SIG-M5 (cell line): Measurements from ENCODE around the gene SLC7A14.

Experiments
- DNase-seq: peaks from one replicate; lab custom pipeline; 2025; lab: John Stamatoyannopoulos, UW

SLC7A14 gene

GRCh38 chr3:170425491-170426239 is 160.2 kb downstream of the SLC7A14 start:
- no peak for DNase-seq

GRCh38 chr3:170424879-170425278 is 161.0 kb downstream of the SLC7A14 start:
- DNase-seq = no peak

DNA sequence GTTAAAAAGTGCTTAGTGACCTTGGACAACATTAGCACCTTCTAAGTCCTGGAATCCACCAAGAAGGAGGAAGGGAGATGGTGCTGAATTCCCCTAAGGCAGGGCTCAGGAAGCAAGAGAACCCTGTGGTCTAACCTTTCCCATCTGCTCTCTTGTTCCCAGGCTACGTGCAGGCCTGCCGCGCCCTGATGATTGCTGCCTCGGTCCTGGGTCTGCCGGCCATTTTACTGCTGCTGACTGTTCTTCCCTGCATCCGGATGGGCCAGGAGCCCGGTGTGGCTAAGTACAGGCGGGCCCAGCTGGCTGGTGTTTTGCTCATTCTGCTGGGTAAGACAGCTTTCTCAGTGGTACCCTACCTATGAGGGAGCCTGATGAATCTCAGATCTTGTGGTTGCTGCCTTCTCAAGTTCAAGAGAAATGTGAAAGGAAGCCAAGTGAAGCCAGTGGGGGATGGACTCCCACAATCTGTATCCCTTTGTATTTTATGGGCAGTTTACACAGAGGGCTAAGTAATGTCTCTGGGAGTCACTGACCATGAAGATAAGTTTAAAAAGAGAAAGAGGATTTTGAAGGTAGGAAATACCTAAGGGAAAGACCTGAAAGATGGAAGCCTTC is 162.8 kb downstream of the SLC7A14 start:
- no peak for DNase-seq

DNA sequence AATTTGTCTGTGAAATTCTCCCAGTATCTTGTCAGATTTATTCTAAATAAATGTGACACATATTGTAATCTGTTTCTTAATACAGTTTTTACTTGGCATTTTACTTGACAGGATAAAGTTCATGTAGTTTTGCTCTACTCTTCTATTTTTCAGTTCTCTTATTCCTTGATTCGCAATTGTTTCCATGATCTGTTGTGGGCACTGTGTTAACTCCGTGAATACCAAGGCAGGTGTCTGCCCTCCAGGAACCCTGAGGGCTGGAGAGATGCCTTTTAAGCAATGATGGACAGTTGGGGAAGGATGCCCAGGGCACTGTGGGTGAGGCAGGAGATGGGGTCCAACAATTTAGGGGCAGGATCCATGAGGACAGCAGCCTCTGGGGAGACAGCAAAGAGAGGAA is 164.1 kb downstream of the SLC7A14 start:
- no peak for DNase-seq

DNA sequence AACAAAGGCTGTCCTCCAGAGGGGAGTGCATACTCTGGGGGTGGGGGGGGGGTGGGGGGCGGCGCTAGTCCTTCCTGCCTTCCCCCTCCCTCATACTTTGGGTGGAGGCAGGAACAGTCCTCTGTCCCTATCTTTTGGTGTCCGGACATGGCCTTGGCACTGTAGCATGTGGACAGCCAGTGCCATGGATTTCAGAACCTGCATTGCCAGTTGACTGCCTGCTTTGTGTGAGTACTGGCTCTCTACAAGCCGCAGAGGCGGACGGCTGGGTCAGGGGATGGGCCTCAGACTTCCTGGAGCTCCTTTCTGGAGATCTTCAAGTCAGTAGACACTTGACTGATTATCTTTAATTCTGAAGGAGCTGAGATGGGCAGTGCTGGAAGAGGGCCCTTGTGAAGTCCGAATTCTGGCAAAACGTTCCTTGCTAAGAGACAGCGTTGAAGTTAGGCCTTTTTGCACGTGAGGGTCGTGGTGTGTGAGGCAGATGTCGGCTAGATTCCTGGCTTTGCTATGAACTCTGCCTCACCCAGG is 164.7 kb downstream of the SLC7A14 start:
- DNase-seq = no peak

GRCh38 chr3:170420307-170420821 is 165.5 kb downstream of the SLC7A14 start:
- no peak for DNase-seq

GRCh38 chr3:170419557-170420087 is 166.3 kb downstream of the SLC7A14 start:
- DNase-seq = no peak

DNA sequence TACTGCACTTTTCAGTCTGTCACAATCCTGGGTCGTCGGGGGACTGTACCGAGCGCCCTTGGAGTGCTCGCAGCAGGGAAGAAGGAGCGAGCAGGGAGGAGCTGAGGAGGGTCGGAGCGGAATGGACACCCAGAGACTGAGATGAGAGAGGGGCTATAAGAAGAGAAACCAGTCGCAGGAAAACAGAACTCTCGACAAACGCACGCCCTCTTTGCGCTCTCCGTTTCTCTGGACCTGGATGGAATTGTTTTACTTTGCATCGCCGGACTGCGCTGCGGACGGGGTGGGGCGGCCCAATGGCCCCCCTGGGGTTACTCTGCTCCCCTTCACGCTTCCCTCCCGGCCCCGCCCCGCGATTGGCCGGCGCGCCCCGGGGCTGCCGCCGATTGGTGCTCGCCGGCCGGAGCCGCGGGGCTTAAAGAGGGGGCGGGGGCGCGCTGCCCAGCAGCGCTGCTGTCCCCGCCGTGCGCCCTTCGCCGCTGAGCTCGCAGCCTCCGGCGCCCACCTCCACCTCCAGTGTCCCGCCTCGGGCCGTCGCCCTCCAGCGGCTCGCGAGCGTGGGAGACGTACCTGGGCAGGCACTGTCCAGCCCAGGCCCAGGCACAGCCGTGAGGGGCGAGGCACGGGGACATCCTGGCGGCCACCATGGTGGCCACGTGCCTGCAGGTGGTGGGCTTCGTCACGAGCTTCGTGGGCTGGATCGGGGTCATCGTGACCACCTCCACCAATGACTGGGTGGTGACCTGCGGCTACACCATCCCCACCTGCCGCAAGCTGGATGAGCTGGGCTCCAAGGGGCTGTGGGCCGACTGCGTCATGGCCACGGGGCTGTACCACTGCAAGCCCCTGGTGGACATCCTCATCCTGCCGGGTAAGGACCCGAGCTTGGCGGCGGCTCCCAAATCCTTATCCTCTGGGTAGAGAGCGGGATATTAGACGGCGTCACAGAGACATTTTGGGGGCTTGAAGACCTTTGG is 167.2 kb downstream of the SLC7A14 start, which contains the start of gene CLDN11:
Gene CLDN11 (plus strand): TSS at position 447 of the 977 bp plus-strand sequence. CDS start 199 bp downstream, at position 646.
- DNase-seq = no peak

DNA sequence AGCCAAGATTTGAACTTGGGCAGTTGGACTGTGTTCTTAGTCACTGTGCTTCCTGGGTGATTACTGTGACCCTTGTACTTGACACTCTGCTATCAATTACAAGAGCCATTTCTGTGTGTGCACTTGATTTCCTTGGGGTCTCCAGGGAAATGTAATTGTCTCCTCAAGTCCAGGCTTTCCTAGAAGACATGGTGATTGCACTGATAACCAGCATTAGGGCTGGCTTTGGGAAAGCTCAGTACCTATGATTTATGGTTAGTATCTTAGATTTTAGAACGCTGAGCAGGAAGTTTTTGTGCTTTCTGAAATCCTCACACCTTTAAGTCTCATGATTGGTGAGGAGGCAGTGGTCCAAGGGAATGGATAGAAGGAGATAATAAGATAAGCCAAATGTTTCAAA is 168.8 kb downstream of the SLC7A14 start:
- DNase-seq = no peak

DNA sequence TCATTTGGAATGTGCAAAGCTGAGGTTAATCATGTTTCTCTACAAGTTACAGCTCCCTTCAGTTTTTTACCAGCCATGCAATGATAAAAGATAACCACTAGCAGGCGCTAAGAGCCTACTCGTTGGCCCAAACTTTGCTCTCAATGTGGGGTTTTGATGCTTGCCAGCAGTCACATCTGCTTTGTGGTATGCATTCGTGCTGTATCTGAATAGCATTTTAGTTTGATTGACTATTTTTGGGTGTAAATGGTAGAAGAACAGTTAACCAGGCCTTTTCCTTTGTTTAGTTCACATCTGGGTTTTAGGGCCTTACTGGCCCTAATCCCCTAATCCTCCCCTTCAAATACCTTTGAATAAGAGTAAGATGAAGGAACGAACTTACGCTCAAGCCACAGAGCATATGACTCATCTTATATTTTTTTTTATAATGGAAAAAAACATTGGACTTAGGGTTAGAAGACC is 171.6 kb downstream of the SLC7A14 start:
- DNase-seq = no peak

GRCh38 chr3:170413291-170413690 is 172.6 kb downstream of the SLC7A14 start:
- no peak for DNase-seq

DNA sequence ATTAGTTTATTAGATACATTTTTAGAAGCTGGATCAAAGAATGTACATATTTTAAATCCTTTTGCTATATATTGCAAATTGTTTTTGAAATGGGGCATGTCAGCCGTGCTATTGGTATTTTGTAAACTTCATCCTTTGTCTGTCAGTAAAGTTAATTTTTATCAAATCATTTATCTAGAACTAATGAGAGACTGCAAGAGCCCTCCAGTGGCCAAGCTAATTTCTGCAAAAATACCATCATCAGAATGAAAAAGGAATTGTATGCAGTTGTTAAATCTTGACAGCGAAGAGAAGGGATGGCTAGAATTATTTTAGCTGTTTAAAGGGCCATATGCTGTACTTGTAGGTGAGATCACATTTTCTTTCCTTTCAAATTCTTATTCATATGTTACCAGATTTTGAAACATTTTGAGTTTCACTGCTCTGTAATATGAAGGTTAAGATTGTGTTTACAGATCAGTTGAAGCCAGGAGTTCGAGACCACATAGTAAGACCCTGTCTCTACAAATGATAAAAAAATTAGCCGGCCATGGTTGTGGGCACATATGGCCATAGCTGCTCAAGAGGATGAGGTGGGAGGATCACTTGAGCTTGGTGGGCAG is 175.3 kb downstream of the SLC7A14 start:
- DNase-seq = no peak
